ENCODE data around the gene AKR7A3.

DNA sequence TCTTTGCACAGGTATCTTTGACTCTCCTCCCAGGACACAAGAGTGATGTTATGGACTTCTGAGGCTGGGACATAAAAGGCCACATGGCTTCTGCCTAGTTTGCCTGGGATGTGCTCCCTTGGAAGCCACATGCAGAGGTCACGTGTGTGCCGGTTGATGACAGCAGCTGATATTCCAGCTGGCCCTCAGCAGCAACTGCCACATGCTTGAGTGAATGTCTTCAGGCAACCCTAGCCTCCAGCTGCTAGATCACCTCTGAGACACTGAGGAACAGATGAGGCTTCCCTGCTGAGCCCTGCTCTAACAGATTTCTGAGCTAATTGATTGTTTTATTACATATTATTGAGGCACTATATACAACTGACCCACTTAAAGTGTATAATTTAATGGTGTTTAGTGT lies 11.6 kb upstream of the AKR7A3 start:
- no peak for TF ChIP-seq MEF2A (IDR thresholded peaks at IDR 0.05; ENCODE audit: borderline replicate concordance, low read depth)
- TF ChIP-seq SIN3A (IDR thresholded peaks at IDR 0.05; ENCODE audit: borderline replicate concordance, low read depth, low read length) = no peak
- TF ChIP-seq, protein P1, sequence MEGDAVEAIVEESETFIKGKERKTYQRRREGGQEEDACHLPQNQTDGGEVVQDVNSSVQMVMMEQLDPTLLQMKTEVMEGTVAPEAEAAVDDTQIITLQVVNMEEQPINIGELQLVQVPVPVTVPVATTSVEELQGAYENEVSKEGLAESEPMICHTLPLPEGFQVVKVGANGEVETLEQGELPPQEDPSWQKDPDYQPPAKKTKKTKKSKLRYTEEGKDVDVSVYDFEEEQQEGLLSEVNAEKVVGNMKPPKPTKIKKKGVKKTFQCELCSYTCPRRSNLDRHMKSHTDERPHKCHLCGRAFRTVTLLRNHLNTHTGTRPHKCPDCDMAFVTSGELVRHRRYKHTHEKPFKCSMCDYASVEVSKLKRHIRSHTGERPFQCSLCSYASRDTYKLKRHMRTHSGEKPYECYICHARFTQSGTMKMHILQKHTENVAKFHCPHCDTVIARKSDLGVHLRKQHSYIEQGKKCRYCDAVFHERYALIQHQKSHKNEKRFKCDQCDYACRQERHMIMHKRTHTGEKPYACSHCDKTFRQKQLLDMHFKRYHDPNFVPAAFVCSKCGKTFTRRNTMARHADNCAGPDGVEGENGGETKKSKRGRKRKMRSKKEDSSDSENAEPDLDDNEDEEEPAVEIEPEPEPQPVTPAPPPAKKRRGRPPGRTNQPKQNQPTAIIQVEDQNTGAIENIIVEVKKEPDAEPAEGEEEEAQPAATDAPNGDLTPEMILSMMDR (IDR thresholded peaks at IDR 0.05) = no peak
- TF ChIP-seq, protein P2, sequence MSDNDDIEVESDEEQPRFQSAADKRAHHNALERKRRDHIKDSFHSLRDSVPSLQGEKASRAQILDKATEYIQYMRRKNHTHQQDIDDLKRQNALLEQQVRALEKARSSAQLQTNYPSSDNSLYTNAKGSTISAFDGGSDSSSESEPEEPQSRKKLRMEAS (IDR thresholded peaks at IDR 0.05; ENCODE audit: low read depth) = no peak
- TF ChIP-seq SMC3 (IDR thresholded peaks at IDR 0.05; ENCODE audit: low read depth, low read length) = no peak
- no peak for TF ChIP-seq MXI1 (IDR thresholded peaks at IDR 0.05; ENCODE audit: low read depth, low read length)
- TF ChIP-seq JUND (IDR thresholded peaks at IDR 0.05) = no peak
- no peak for TF ChIP-seq EP300 (IDR thresholded peaks at IDR 0.05; ENCODE audit: borderline replicate concordance in 1 of 2, low read depth in 1 of 2, low read length in 1 of 2)
- TF ChIP-seq TCF12 (IDR thresholded peaks at IDR 0.05) = no peak
- TF ChIP-seq NFIC (IDR thresholded peaks at IDR 0.05; ENCODE audit: borderline replicate concordance) = no peak
